ENCODE data around the gene TRIP10.

DNA sequence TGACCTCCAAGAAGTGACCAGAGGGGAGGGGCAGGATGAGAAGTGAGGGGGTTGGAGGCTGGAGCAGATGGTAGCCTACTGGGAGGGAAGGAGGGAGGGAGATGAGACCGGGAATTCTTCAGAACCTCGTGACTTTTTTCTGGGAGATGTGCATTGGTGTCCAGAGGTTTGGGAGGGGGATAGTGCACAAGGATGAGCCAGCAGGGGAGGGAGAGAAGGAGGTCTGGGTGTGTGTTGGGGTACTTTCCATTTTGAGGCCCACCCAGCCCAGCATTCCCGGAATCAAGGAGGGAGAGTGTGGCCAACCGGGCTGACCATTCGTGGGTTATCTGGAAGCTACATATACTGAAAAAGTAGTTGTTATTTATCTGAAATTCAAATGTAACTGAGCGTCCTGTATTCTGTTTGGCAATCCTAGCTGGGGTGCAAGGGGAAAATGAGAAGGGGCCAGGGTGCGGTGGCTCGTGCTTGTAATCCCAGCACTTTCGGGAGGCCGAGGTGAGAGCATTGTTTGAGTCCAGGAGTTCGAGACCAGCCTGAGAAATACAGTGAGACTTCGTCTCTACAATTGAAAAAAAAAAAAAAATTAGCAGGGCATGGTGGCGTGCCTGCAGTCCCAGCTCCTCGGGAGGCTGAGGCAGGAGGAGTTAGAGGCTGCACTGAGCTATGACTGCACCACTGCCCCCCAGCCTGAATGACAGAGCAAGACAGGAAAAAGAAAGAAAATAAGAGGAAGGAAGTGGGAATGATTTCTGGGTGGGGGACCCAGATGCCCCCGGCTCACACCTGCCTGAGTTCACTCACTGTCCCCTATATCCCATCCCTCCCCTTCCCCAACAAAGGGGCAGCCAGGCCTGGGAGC is 14.6 kb upstream of the TRIP10 start:
- no peak for TF ChIP-seq POLR2A (IDR thresholded peaks at IDR 0.05; ENCODE audit: low read depth, low read length)
- TF ChIP-seq TAF1 (IDR thresholded peaks at IDR 0.05; ENCODE audit: borderline replicate concordance, low read depth, low read length), result no peak
